IMR-90 (cell line): ENCODE results near the gene PPP2R5A. TPM values are rescaled to one million over a fixed set of nuclear protein-coding genes. Genes with fewer than 3 reads are reported as not detected.

Experiments used
- ATAC-seq: fragments of 200-7000 bp; cut with Tn5 transposase; 2 replicates; pipeline ENCODE4 v1.9.1; 2020; ENCODE audit warnings: low read depth, mild to moderate bottlenecking, moderate library complexity
- BruUV-seq: library from RNA; stranded (reverse); fragments of 400-500 nt; replicated peaks from 2 replicates; lab custom pipeline; 2021; lab: Mats Ljungman, UMichigan
- CTCF ChIA-PET: fragments of 300-600 bp; formaldehyde crosslinking; extraction: SDS; loops from one replicate; lab custom pipeline; 2021; ENCODE audit warnings: antibody characterized with exemption; lab: Yijun Ruan, JAX
- POLR2A ChIA-PET: fragments of 300-600 bp; sonication (Branson Sonifier 250); formaldehyde crosslinking; loops from one replicate; lab custom pipeline; 2022; ENCODE audit warnings: antibody characterized with exemption; ENCODE audit not compliant: unreplicated experiment; lab: Charles Lee
- DNase-seq: peaks from one replicate; pipeline ENCODE4 v3.0.0; 2013
- H2AFZ ChIP-seq: replicated peaks from 2 replicates; pipeline ENCODE3; 2013; ENCODE audit warnings: low read length, mild to moderate bottlenecking; ENCODE audit not compliant: poor library complexity
- H2AK5ac ChIP-seq: 2 replicates; pipeline ENCODE4 v1.6.1; 2013; ENCODE audit warnings: low read depth, low read length, inconsistent platforms
- H2AK9ac ChIP-seq: replicated peaks from 2 replicates; pipeline ENCODE3; 2013; ENCODE audit warnings: mild to moderate bottlenecking, low read depth, low read length, moderate library complexity; ENCODE audit not compliant: poor library complexity
- H2BK120ac ChIP-seq: 2 replicates; pipeline ENCODE4 v1.6.1; 2013; ENCODE audit warnings: low read depth, low read length, inconsistent platforms
- H2BK15ac ChIP-seq: 3 replicates; pipeline ENCODE4 v1.6.1; 2013; ENCODE audit warnings: low read depth, low read length, inconsistent platforms
- H2BK20ac ChIP-seq: 2 replicates; pipeline ENCODE4 v1.6.1; 2013; ENCODE audit warnings: low read depth, mild to moderate bottlenecking, inconsistent platforms, low read length, moderate library complexity
- H2BK5ac ChIP-seq: 2 replicates; pipeline ENCODE4 v1.6.1; 2013; ENCODE audit warnings: mild to moderate bottlenecking, low read depth, low read length, inconsistent platforms; ENCODE audit not compliant: poor library complexity, severe bottlenecking
- H3K14ac ChIP-seq: replicated peaks from 2 replicates; pipeline ENCODE4 v1.6.1; 2013; ENCODE audit warnings: low read depth, low read length, inconsistent platforms
- H3K18ac ChIP-seq: 2 replicates; pipeline ENCODE4 v1.6.1; 2013; ENCODE audit warnings: low read depth, low read length, control low read depth
- H3K23ac ChIP-seq: 2 replicates; pipeline ENCODE4 v1.6.1; 2013; ENCODE audit warnings: low read depth, low read length, inconsistent platforms
- H3K27ac ChIP-seq: 2 replicates; pipeline ENCODE4 v1.5.1; 2013; ENCODE audit warnings: mild to moderate bottlenecking, control low read depth, low read length; ENCODE audit not compliant: insufficient read depth
- H3K27me3 ChIP-seq: 2 replicates; pipeline ENCODE4 v1.6.1; 2013; ENCODE audit warnings: low read length; ENCODE audit not compliant: control insufficient read depth, insufficient read depth
- H3K36me3 ChIP-seq: 2 replicates; pipeline ENCODE4 v1.6.1; 2013; ENCODE audit warnings: low read length, mixed read lengths; ENCODE audit not compliant: control insufficient read depth, insufficient read depth
- H3K4ac ChIP-seq: 2 replicates; pipeline ENCODE4 v1.6.1; 2013; ENCODE audit warnings: low read depth, low read length, inconsistent platforms
- H3K4me1 ChIP-seq: 2 replicates; pipeline ENCODE4 v1.6.1; 2013; ENCODE audit warnings: low read length, mixed read lengths; ENCODE audit not compliant: control insufficient read depth, insufficient read depth
- H3K4me2 ChIP-seq: 2 replicates; pipeline ENCODE4 v1.6.1; 2013; ENCODE audit warnings: low read depth, mild to moderate bottlenecking, control low read depth, low read length, moderate library complexity
- H3K4me3 ChIP-seq: 2 replicates; pipeline ENCODE4 v1.5.1; 2013; ENCODE audit warnings: low read depth, mild to moderate bottlenecking, control low read depth, low read length, moderate library complexity; ENCODE audit not compliant: insufficient read depth
- H3K56ac ChIP-seq: 2 replicates; pipeline ENCODE4 v1.6.1; 2013; ENCODE audit warnings: low read length, inconsistent platforms; ENCODE audit not compliant: insufficient read depth; ENCODE audit errors: extremely low read depth
- H3K79me1 ChIP-seq, 2 experiments: 2 replicates each; pipeline ENCODE4 v1.6.1; 2013; ENCODE audit warnings: low read length in 2 of 2, inconsistent platforms in 1 of 2, low read depth in 1 of 2
- H3K9ac ChIP-seq: 2 replicates; pipeline ENCODE4 v1.6.1; 2013; ENCODE audit warnings: low read depth, low read length, control low read depth
- H3K9me1 ChIP-seq: 2 replicates; pipeline ENCODE4 v1.6.1; 2013; ENCODE audit warnings: low read length, inconsistent platforms; ENCODE audit not compliant: insufficient read depth
- H3K9me3 ChIP-seq: 2 replicates; pipeline ENCODE4 v1.6.1; 2013; ENCODE audit warnings: low read length; ENCODE audit not compliant: control insufficient read depth, insufficient read depth
- H4K20me1 ChIP-seq: 2 replicates; pipeline ENCODE4 v1.6.1; 2013; ENCODE audit warnings: low read length, inconsistent platforms; ENCODE audit not compliant: insufficient read depth
- H4K5ac ChIP-seq: 2 replicates; pipeline ENCODE4 v1.6.1; 2013; ENCODE audit warnings: mild to moderate bottlenecking, low read depth, low read length, control low read depth
- H4K8ac ChIP-seq, 2 experiments: 2 replicates each; pipeline ENCODE4 v1.6.1; 2013; ENCODE audit warnings: low read depth in 2 of 2, low read length in 2 of 2, control low read depth in 1 of 2, inconsistent platforms in 1 of 2
- H4K91ac ChIP-seq: 2 replicates; pipeline ENCODE4 v1.6.1; 2013; ENCODE audit warnings: low read depth, low read length, inconsistent platforms; ENCODE audit not compliant: insufficient read depth
- CHD1 ChIP-seq: IDR thresholded peaks from 2 replicates; pipeline ENCODE4 v1.6.1; 2012; ENCODE audit warnings: low read depth, low read length, improper control_type of control experiment
- CTCF ChIP-seq: conservative IDR thresholded peaks from 2 replicates; pipeline ENCODE4 v1.5.1; 2012; ENCODE audit warnings: mild to moderate bottlenecking, low read depth, low read length, improper control_type of control experiment
- MAFK ChIP-seq: IDR thresholded peaks from 2 replicates; pipeline ENCODE4 v1.6.1; 2012; ENCODE audit warnings: low read depth, low read length, improper control_type of control experiment
- NFE2L2 ChIP-seq: fragments of 150-350 bp; IDR thresholded peaks from 2 replicates; pipeline ENCODE4 v1.6.1; 2016; ENCODE audit warnings: low read depth, mild to moderate bottlenecking, low read length
- RAD21 ChIP-seq: IDR thresholded peaks from 2 replicates; pipeline ENCODE4 v1.6.1; 2012; ENCODE audit warnings: low read length, improper control_type of control experiment
- SMC3 ChIP-seq: fragments of 150-350 bp; IDR thresholded peaks from 2 replicates; pipeline ENCODE4 v1.6.1; 2016; ENCODE audit warnings: low read depth, mild to moderate bottlenecking, antibody characterized with exemption, low read length, moderate library complexity
- USF2 ChIP-seq: fragments of 150-350 bp; IDR thresholded peaks from 2 replicates; pipeline ENCODE4 v1.6.1; 2017; ENCODE audit warnings: mild to moderate bottlenecking, antibody characterized with exemption, low read length, low read depth
- WGBS, 2 experiments: methylation state at CpG; one replicate each; pipeline versions ENCODE4 v1.1.5 to v1.1.7; 2013; ENCODE audit warnings: missing lambda C conversion rate in 2 of 2; ENCODE audit not compliant: insufficient read length in 1 of 2; ENCODE audit errors: extremely low coverage in 2 of 2; 5-methylcytosine and 5-hydroxymethylcytosine counted together
- dilution Hi-C: fragments of 300-500 bp; cut with HindIII; formaldehyde crosslinking; loops from one replicate; pipeline ENCODE4 v1.14.3; 2018; ENCODE audit warnings: low sequenced_read_pairs; ENCODE audit not compliant: unreplicated experiment
- in situ Hi-C: fragments of 300-500 bp; cut with MboI; formaldehyde crosslinking; loops from 3 replicates; pipeline ENCODE4 v1.14.3; 2019; ENCODE audit warnings: low sequenced_read_pairs, inconsistent platforms, mixed read lengths
- intact Hi-C: fragments of 100-400 bp; cut with micrococcal nuclease; formaldehyde crosslinking; loops from 2 replicates; pipeline ENCODE4 v1.10.0; 2022
- polyA plus RNA-seq, 3 experiments: library from polyadenylated mRNA; depleted of rRNA; stranded (reverse); fragments of >200 nt; gene quantifications; 2 replicates each; pipeline ENCODE4 v1.2.3, GENCODE V29; 2012; ENCODE audit warnings: low replicate concordance in 1 of 3
- total RNA-seq: library from RNA; depleted of rRNA; stranded (reverse); fragments of >200 nt; gene quantifications from 2 replicates; pipeline ENCODE4 v1.2.3, GENCODE V29; 2012

Gene PPP2R5A
- total and polyA plus RNA-seq, 2 of the 4 experiments (the other 2 are of a cell fraction): 8.4 to 12.6 TPM

GRCh38 chr1:212341090-212341489 lies 55.9 kb downstream of the PPP2R5A start:
- Histone ChIP-seq H2BK120ac (no peak overlapping the region), H2BK20ac (no peak overlapping the region), H3K23ac (no peak overlapping the region), H2AFZ (no peak overlapping the region), H3K27ac (no peak overlapping the region), H4K91ac (no peak overlapping the region), H2BK15ac (no peak overlapping the region), H3K27me3 (no peaks in the 10 kb centered on the region), H3K4ac (no peak overlapping the region), H3K4me2 (no peak overlapping the region), H3K9me1 (no peaks in the 10 kb centered on the region), H3K56ac (no peak overlapping the region), H3K36me3 (peaks cover 12% of the 10 kb centered on the region), H3K14ac (no peak overlapping the region), H3K9ac (no peak overlapping the region), H3K4me3 (no peak overlapping the region), H4K20me1 (no peaks in the 10 kb centered on the region), H4K8ac (no peak overlapping the region), H3K18ac (no peak overlapping the region), H2AK5ac (no peak overlapping the region), H3K4me1 (no peaks in the 10 kb centered on the region), H3K9me3 (no peaks in the 10 kb centered on the region), H4K5ac (no peak overlapping the region), H2AK9ac (no peak overlapping the region), H2BK5ac (no peak overlapping the region), H3K79me1 (no peaks in the 10 kb centered on the region; a peak in 1 of 4 replicates)
- dilution Hi-C loops (no loop called here), in situ Hi-C loops (no loop called here), intact Hi-C loops (no loop called here)
- WGBS, 2 experiments: no CpG with 5 or more reads among the region's 1 CpG
- no TSS peak for BruUV-seq
- ChIA-PET POLR2A (no interaction called here), CTCF (interaction anchor here (0.7 kb wide), 1 partner anchor 115 kb away, joined by 3 read pairs; no protein-coding TSS in a partner anchor)
- no peak for ATAC-seq
- DNase-seq: no peak
- TF ChIP-seq USF2 (no peak), CTCF (no peak), CHD1 (no peak), RAD21 (no peak), SMC3 (no peak), NFE2L2 (no peak), MAFK (no peak)
